ENCODE data around the gene RFX1.
A peak's percentile ranks its signal among the peaks of the same experiment; 100 is the strongest.
"Not testable (repeated sequence)": the region's sequence is repeated elsewhere in the genome, so short reads cannot be mapped to it uniquely, and the experiment has no call there.

GRCh38 chr19:14035159-14035558 is 29.0 kb upstream of the RFX1 start:
- TF ChIP-seq, protein P1, sequence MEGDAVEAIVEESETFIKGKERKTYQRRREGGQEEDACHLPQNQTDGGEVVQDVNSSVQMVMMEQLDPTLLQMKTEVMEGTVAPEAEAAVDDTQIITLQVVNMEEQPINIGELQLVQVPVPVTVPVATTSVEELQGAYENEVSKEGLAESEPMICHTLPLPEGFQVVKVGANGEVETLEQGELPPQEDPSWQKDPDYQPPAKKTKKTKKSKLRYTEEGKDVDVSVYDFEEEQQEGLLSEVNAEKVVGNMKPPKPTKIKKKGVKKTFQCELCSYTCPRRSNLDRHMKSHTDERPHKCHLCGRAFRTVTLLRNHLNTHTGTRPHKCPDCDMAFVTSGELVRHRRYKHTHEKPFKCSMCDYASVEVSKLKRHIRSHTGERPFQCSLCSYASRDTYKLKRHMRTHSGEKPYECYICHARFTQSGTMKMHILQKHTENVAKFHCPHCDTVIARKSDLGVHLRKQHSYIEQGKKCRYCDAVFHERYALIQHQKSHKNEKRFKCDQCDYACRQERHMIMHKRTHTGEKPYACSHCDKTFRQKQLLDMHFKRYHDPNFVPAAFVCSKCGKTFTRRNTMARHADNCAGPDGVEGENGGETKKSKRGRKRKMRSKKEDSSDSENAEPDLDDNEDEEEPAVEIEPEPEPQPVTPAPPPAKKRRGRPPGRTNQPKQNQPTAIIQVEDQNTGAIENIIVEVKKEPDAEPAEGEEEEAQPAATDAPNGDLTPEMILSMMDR (IDR thresholded peaks at IDR 0.05; ENCODE audit: low read depth, low read length) = peak; percentile 4; the same call in 1 of the 2 replicates
- not testable (repeated sequence) for TF ChIP-seq EZH2phosphoT487 (IDR thresholded peaks at IDR 0.05; ENCODE audit: low read depth)

Data from OCI-LY3 (cell line).